Measurements from ENCODE around the gene CFAP54.

DNA sequence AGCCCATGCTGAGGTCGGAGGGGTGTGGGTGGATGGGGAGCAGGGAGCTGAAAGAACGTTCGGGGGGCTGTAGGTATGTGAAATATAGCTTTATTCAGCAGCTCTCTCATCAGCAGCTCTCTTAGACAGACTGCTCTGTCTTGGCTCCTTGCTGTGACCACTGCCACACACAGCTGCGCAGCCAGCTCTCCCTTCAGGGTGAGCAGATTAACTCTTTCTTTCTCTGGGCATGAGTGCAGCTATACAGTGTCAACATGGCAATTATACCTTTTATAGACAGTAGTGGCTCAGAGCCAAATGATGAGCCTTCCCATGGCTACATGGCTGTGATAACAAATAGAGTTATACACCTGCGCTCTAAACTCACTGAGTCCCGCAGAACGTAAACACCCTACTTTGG lies 280.0 kb downstream of the CFAP54 start:
- TF ChIP-seq POLR2AphosphoS5 (IDR thresholded peaks at IDR 0.05; ENCODE audit: low read depth, low read length): no peak
- TF ChIP-seq, protein P1, sequence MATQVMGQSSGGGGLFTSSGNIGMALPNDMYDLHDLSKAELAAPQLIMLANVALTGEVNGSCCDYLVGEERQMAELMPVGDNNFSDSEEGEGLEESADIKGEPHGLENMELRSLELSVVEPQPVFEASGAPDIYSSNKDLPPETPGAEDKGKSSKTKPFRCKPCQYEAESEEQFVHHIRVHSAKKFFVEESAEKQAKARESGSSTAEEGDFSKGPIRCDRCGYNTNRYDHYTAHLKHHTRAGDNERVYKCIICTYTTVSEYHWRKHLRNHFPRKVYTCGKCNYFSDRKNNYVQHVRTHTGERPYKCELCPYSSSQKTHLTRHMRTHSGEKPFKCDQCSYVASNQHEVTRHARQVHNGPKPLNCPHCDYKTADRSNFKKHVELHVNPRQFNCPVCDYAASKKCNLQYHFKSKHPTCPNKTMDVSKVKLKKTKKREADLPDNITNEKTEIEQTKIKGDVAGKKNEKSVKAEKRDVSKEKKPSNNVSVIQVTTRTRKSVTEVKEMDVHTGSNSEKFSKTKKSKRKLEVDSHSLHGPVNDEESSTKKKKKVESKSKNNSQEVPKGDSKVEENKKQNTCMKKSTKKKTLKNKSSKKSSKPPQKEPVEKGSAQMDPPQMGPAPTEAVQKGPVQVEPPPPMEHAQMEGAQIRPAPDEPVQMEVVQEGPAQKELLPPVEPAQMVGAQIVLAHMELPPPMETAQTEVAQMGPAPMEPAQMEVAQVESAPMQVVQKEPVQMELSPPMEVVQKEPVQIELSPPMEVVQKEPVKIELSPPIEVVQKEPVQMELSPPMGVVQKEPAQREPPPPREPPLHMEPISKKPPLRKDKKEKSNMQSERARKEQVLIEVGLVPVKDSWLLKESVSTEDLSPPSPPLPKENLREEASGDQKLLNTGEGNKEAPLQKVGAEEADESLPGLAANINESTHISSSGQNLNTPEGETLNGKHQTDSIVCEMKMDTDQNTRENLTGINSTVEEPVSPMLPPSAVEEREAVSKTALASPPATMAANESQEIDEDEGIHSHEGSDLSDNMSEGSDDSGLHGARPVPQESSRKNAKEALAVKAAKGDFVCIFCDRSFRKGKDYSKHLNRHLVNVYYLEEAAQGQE (IDR thresholded peaks at IDR 0.05; ENCODE audit: insufficient read depth in 1 of 2, low read depth in 2 of 2, low read length in 2 of 2): no peak
